GM21619 (cell line): ENCODE data around the gene IL19.

Experiments used
- ATAC-seq: cut with Tn5 transposase; IDR thresholded peaks from one replicate; pipeline ENCODE4 v1.9.1; 2021; ENCODE audit not compliant: unreplicated experiment

Gene IL19, protein sequence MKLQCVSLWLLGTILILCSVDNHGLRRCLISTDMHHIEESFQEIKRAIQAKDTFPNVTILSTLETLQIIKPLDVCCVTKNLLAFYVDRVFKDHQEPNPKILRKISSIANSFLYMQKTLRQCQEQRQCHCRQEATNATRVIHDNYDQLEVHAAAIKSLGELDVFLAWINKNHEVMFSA

DNA sequence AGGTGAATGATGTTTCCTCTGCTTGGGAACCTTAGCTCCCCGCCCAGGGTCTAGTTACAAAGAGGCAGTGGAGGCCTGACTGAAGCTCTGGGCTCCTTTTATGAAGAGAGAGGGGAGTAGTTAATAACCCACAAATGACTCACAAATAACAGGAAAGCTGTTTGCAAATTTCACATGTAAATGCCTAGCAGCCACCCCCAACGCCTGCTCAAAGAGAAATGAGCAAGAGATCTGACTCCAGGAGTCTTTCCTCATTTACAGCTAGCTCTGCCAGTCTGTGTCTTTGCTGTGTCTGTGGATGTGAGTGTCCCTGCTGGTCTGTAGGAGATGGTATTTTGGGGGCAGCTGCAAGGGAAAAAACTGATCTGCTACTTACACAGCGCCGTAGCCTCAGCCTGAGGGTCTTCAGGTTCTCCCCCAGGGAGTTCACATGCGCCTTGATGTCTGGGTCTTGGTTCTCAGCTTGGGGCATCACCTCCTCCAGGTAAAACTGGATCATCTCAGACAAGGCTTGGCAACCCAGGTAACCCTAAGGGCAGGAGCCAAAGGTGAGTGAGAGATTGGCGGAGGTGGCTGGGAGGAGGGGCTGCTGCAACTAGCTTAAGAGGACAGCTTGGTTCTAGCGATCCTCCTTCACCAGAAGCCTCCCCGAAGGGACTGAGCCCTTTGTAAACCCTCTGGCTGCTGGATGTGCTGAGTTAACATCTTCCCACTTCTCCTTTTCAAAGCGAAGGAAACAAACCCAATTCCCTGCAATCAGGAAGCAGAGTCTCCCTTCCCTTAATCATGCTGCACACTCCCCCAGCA, at the start of gene IL19:
Gene IL19, plus strand, starts transcription at position 243 of the 807 bp plus-strand sequence. CDS start 65,890 bp downstream, outside the sequence.
- no peak for ATAC-seq

DNA sequence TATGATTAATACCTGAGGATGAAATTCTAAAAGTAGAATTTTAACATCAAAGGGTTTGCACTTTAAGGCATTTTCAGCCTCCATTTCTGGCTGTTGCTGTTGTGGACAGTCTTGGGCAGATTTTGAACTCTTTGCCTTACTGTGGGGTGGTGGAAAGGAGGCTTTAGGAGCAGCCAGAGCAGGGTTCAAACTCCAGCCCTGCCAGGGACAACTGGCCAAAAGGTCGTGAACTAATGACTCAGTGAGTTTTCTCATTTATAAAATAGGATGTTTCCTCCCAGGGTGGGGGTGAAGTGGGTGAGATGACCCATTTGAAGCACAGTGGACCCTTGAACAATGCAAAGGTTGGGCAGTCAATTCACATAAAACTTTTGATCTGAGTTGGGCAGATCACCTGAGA, 49.1 kb upstream of the IL19 start:
- no peak for ATAC-seq

DNA sequence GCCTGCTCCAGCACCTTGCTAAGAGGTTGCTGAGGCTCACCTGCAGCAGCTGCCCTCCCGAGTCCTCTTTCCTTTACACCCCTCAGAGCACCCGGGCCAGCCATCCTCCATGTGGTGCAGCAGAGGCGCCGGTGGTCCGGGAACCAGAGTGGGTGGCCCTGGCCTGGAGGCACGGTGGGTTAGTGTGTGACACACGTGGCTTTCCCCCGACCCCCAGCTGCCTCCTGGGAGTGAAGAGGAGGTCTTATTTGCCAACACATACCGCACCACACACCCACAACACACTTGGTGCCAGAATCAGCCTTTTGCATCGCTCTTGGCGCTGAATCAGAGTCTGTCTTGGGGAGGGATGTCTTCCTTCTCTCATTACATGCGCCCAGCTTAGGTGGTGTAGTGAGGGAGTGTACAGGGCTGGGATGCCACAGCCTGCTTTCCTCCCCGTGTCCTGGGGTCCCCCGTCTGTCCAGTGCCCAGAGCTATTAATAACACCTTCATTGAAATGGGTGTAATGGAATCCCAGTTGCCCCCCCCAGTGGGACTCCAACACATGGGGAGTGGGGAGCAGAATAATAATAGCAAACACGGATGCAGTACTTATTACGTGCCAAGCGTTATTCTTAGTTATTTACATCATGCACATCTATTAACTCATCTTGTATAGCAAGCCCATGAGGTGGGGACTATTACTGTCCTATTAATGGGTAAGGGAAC, 47.7 kb upstream of the IL19 start:
- no peak for ATAC-seq

DNA sequence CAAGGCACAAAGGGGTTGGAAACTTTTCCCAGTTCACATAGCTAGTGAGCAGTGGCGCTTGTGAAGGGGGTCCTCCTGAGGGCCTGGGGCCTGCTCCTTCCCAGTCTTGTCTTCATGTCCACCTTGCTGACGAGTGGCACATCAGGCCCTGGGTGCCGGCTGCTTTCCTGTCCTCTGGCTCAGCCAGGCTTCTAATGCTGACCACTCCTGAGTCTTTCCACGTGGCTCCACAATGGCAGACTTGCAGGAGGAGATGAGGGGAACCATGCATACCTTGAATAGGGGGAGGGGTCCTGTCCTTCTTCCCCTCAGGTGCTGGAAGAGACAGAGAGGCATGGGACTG, 47.1 kb upstream of the IL19 start:
- no peak for ATAC-seq

DNA sequence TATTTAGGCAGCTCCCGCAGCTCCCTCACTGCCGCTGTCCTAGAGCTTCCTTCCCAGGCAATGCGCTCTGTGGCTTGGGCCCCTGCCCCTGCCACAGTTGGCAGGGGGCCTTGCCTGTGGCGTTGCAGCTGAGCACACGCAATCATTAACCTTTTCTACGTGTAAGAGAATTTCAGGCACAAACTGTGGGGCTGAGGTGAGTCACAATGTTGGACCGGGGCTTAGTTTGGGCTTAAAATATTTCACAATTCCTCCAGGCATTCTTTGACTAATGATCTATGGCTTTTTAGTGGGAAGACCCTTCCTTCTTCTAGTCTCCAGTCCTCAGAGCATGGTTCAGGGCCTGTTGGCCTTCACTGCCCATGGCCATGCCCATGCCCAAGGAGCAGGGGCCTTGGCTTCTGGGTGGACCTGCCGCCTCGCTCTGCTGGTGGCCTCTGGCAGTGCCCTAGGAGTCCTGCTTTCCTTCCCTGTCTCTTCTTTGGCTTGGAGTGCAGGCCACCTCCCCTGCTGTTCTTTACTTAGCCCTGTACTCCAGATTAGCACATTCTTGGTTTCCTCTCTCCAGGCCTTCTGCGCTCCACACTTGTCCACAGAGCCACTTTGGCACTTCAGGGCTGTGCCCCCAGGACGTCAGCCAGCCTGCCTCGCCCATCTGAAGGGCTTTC, 46.6 kb upstream of the IL19 start:
- ATAC-seq, result no peak

DNA sequence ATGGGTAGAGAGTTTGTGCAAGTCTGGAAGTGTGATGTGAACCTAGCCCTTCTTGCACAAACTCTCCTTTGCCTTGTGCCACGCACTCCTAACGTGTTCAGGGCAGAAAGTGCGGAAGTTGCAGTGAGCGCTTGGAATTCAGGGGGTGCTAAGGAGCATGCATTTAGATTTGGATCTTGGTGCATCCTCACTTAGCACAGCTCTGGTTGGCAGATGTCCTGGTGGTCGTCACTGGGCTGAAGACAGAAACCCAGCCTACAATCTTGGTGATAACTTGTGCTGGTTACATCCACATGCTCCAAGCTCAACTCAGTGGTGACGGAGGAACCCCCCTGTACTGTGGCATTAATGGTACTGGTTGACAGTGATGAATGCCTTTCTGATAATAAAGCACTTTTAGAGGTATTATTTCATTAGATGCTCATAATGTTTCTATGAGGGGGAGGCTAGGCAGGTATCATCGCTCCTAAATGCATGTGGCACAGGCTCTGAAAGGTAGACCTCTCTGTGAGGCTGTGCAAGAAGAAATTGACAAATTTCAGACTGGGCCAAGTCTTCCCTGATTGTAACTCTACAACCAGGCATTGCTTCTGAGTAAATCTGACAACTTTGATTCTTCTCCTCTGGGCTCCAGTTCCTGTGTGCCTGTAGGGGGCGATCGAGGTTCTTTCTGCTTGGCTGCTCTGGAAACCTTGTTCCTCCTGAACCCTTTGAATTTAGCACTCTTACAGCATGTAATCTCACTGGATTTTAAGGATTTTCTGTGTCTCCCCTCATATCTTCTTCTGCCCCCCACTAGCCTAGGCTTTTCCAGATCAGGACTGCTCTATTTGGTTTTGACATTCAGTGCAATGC, 45.2 kb upstream of the IL19 start:
- no peak for ATAC-seq

DNA sequence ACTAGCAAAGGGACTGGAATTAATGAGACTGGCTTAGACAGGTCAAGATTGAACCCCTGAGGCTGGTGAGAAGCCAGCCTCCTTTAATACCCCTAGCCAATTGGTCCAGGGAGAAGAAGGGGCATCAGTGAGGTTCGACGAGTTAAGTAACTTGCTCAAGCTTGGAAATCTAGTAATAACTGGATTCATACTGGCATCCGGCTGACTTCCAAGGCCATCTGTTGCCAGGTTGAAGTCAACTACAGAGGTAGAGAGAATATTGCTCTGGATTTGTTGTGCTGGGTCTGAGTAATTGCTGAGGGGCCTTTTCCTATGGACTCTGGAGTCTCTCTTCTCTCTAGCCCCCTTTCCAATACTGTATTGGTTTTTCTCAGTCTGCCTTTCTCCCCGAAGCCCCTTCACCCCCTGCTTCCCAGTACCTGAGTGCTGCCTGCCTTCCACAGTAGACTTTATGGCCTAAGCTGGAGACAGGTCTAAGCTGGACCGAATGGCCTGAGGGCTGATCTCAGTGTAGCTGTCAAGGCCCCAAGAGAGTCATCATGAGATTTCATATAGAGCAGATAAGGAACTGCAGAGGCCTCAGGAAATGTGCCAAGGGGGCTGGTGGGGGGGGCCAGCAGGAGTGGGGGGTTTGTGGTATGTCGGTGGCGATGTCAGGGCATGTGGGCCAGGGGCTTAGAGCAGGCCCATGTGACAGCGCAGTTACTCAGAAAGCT, 42.4 kb upstream of the IL19 start:
- ATAC-seq, result no peak

DNA sequence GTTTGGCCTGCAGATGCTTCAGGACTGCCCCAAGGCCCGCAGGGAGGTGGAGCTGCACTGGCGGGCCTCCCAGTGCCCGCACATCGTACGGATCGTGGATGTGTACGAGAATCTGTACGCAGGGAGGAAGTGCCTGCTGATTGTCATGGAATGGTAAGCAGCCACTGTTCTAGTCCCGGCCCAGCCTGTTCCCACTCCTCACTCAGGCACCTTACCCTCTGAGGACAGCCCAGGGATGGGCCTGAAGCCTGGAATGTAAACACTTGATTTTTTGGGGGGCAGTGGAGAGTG, 41.9 kb upstream of the IL19 start:
- ATAC-seq, result no peak

DNA sequence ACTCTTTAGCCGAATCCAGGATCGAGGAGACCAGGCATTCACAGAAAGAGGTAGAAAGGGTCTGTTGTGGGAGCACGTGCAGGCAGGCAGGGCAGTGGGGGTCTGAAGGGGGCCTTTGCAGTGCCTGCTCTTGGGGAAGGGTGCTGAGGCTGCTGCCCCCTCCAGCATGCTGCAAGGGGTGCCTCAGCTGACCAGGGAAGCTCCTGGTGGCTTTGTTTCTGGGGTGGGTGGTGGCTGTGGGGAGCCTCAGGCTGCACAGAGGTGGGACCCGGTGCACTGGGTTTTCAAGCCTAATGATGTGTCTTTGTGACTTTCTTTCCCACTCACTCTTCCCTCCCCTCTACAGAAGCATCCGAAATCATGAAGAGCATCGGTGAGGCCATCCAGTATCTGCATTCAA, 41.5 kb upstream of the IL19 start:
- ATAC-seq, result no peak

DNA sequence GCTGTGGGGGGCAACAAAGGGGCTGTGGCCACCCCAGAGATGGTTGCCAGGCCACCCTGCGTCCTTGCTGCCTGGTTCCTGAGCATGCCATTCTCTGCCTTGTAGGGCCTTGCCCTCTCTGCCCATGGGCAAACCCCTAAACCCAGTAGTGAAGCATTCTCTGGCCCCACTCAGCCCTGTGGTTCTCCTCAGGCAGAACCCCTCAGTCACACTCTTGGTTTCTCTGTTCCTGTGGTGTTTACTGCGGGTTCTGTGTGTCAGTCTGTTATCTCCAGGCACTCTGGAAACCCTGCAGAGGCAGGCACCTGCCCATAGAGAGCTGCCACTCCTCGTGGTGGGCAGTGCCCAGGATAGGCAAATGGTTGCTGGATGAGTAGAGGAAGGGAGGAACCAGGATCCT, 41.1 kb upstream of the IL19 start:
- no peak for ATAC-seq

DNA sequence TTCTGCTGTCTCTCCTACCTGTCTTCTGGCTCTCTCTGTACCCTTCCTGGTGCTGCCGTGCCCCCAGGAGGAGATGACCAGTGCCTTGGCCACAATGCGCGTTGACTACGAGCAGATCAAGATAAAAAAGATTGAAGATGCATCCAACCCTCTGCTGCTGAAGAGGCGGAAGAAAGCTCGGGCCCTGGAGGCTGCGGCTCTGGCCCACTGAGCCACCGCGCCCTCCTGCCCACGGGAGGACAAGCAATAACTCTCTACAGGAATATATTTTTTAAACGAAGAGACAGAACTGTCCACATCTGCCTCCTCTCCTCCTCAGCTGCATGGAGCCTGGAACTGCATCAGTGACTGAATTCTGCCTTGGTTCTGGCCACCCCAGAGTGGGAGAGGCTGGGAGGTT, 38.1 kb upstream of the IL19 start:
- no peak for ATAC-seq

DNA sequence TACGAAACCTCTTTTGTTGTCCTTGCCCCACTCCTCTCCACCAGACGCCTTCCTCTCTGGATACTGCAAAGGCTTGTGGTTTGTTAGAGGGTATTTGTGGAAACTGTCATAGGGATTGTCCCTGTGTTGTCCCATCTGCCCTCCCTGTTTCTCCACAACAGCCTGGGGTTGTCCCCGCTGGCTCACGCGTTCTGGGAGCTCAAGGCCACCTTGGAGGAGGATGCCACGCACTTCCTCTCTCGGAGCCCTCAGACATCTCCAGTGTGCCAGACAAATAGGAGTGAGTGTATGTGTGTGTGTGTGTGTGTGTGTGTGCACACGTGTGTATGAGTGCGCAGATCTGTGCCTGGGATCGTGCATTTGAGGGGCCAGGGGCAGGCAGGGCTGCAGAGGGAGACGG, 37.6 kb upstream of the IL19 start:
- no peak for ATAC-seq

DNA sequence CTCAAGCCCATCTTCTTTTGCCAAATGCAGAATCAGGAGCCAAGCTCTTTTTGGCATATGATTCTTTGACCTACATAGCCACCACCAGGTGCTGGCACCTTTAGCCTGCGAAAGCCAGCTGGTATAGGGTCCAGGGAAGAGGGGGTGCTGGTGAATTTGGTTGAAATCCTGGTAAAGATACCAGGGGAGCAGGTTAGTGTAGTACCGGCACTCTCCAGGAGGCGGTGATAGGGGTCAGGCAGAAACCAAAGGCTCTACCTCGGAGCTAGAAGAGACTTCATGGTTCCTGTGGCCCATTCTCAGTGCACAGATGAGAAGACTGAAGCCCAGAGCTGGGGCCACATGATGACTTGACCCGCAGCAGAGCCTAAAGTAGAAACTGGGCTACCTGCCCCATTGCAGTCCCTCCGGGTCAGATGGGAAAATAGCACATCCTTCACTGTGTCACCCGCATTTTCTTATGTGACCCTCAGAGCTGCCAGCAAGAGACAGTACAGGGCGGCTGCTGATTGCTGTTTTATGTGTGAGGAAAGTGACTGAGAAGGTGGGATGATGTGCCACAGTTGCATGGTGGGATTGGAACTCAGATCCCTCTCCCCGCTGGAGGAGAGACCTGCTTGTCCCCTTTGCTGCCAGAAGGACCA, 36.0 kb upstream of the IL19 start:
- ATAC-seq, result no peak

DNA sequence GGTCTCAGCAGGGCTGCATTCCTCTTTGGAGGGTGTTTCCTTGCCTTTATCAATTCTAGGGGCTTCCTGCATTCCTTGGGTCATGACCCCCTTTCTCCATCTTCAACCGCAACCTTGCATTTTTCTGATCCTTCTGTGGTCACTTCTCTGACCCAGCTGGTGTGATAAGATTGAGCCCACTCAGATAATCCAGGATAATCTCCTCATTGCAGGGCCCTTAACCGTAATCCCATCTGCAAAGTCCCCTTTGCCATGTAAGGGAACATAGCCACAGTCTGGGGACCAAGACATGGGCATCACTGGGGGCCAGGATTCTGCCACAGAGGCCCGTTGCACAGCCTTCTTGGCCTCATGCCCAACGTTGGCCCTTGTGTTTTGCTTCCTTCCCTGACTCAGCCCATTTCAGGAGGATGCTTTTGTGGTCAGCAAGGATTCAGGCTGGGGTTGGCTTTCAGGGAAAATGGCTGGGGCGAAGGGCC, 35.0 kb upstream of the IL19 start:
- ATAC-seq, result no peak

DNA sequence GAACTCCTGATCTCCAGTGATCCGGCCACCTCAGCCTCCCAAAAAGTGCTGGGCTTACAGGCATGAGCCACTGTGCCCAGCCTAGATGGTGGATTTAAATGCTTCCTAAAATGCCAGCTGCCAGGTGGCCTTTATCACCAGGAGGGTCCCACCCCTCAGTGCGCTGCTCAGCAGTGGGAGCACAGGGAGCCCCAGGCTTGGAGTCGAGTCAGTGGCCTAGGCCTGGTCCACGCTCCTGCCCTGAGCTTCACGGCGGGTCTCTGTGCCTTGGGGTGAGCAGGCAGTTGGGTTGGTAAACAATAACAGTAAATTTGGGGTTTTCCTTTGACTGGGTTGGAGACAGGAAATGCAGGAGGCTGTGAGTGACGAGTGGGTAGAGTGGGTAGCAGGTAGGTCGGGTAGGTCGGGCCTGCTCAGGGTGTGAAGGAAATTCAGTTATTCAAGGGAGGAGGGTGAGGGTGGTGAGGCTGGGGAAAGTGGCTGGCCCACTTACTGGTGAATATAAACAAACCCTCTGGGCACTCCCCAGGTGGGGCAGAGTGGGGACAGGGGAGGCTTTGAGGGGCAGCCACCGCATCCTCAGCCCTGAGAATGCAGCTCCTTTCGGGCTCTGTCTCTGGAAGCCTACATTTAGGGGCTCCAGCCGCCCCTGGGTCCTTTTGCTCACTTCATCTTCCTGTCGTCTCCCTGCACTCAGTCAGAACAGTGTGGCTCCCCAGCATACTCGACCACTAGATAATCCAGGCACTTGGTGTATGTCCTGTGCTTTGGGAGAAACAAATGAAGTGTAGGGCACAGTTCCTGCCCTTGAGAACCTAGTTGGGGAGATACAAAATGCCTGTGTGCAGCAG, 33.5 kb upstream of the IL19 start:
- ATAC-seq, result no peak

DNA sequence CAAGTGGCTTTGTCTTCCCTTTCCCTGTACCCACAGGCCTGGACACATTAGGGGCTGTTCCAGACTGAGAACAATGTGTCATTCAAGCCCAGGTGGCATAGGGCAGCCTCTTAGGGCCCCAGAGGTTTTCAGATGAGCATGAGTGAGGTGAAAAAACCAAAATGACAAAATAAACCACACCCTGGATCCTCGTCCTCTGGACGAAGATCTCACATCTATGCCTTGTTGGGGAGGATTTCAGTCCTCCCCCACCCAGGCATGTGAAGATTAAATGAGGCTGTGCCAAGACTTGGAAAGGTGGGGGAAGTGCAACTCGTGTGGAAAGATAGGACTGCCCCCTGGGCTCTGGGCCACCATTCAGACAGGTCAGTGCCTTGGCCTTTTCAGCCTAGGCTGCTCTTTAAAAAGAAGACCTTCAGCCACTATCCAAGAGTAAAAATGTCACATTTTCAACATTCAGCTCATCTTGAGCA, 32.8 kb upstream of the IL19 start:
- no peak for ATAC-seq

DNA sequence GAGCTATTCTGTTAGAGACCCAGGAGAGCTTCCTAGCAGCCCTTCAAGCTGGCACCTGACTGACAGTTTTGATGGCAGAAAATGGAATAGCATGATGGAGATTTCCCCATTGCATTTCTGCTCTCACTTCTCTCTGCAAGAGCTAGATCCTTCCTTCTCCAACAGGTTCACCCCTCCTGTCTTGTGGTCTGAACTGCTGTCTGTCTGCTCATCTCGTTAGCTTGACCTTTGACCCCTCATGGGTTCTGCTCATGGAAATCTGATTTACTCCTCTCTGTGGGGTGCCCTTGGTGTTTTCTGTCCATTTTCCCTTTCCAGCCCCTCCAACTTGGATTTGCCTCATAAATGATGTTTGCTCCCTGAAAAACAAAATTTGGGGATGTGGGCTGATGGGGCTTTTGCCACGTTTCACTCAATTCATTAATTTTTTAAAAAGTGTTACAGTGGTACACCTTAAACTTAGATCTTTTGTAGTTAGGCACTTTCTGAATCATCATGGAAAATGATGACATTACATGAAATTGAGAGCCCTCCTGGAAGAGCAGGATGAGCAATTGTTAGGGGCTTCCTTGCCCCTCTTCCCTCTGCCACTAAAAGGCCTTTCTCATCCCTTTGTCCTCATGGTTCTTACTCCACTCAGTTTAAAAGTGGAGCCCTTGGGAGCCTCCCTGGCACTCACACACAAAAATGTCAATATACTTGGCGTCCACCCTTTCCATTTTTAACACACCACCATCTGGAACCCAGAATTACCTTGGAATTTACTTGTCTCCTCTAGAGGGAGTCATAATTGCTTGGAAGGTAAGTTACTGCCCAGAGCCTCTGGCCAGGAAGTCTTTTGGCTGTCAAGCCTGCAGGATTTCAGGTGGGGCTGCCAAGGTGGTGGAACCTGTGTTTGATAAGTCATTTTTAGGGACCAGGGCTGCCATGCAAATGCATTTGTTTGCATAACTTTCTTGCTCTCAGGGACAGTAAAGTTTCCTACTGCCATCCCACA, 31.9 kb upstream of the IL19 start:
- peak; percentile 3 for ATAC-seq
